Renal pelvis (tissue), 4 donors: ENCODE results near the gene MOB3A. TPM values are rescaled to one million over a fixed set of nuclear protein-coding genes. Genes with fewer than 3 reads are reported as not detected.
"Not testable (repeated sequence)": the region's sequence is repeated elsewhere in the genome, so short reads cannot be mapped to it uniquely, and the experiment has no call there.

Source experiments
- DNase-seq: peaks from one replicate; pipeline ENCODE4 v3.0.0-alpha.2; 2013
- polyA plus RNA-seq, 3 donors: library from polyadenylated mRNA; unstranded; fragments of 120-200 nt; gene quantifications; one replicate each; pipeline ENCODE4 v1.2.1, GENCODE V29; 2013; ENCODE audit not compliant: insufficient read length in 3 of 3

MOB3A gene
- polyA plus RNA-seq, 3 donors: 25.1 to 29.1 (median 26.6) TPM

DNA sequence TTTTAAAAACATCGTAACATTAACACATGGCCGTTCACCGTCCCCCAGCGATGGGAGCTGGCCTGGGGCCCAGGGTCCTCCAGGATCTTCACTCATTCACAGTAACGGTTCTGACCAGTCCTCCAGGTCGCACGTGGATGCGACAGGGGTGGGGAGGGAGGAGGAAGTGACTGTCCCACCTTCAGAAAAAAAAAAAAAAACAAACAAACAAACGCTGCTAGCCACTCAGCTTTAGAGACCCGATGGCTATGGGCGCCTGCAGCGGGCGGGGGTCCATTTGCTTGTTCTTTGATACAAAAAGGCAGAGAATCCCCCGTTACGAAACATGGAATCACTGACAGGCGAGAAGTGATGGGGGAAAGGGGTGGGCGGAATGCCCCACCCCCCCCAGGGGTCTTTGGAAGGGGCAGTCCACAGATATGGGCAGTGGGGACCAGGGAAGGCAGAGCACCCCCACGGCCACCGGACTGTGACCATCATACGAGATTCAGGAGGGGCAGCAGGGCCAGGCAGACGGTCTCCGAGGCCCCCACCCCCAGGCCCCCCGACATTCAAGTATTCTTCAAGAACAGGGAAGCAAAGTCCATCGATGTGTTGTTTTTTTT is 58.4 kb downstream of the MOB3A start:
- no peak for DNase-seq

DNA sequence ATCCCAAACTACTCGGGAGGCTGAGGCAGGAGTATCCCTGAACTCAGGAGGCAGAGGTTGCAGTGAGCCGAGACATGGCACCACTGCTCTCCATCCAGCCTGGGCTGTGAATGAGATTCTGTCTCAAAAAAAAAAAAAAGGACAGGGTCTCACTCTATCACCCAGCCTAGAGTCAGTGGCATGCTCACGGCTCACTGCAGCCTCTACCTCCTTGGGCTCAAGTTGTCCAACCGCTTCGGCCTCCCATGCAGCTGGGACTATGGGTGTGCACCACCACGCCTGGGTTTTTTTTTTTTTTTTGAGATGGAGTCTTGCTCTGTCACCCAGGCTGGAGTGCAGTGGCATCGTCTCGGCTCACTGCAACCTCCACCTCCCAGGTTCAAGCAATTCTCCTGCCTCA is 59.7 kb downstream of the MOB3A start:
- no peak for DNase-seq

DNA sequence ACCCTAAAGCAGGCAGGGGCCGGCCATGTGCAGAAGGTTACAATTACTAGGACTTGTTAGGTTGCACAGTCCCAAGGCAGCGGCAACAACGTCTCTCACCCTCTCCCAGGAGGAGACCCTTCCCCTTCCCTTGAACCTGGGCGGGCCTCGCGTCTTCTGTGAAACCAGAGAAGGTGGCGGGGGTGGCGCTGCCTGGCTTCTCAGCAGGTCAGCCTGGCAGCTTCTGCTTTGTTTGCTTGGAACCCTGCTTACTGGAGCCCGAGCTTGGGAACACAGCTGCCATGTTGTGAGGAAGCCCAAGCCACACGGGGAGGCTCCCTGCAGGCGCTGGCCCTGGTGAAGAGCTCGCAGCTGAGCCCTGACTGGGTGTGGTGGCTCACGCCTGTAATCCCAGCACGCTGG is 60.5 kb downstream of the MOB3A start:
- DNase-seq: no peak

DNA sequence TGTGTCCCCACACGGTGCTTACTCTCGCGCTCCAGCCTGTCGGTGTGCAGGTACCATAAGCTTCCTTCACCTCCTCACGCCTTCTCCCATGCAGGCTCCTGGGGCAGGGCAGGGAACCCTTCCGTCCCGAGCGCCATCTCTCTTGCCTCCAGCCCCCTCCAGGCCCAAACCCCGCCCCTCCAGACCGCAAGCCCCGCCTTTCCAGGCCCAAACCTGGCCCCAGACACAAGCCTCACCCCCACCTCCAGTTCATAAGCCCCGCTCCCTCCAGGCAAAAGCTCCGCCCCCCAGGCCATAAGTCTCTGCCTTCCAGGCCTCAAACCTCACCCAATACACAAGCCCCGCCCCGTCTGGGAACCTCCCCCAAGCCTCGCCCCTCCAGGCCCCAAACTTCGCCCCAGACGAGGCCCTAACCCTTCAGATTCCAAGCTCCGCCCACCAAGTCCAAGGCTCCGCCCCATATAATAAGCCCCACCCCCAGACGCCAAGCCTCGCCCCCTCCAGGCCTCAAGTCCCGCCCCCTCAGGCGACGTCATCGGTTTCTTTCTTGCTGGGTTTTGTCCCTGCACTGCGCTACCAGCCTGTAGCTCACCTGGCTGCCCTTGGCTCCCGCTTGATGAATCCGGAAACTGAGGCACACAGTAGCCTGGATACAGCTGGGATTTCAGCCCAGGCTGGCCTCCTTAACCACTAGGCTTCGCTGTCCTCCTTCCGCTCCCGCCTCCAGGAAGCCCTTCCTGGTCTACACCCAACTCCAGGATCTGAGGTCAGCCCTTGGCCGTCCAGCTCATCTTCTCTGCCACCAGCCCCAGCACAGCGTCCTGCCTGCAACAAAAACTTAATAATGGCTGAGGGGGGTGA is 61.2 kb downstream of the MOB3A start:
- DNase-seq: no peak

DNA sequence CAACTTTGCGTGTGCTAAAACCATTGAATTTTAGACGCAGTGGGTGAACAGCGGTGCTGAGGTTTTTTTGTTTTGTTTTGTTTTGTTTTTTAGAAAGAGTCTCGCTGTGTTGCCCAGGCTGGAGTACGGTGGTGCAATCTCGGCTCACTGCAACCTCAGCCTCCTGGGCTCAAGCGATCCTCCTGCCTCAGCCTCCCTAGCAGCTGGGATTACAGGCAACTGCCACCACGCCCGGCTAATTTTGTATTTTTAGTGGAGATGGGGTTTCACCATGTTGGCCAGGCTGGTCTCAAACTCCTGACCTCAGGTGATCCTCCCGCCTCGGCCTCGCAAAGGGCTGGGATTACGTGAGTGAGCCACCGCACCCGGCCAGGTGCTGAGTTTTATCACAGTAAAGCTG is 61.9 kb downstream of the MOB3A start:
- not testable (repeated sequence) for DNase-seq

DNA sequence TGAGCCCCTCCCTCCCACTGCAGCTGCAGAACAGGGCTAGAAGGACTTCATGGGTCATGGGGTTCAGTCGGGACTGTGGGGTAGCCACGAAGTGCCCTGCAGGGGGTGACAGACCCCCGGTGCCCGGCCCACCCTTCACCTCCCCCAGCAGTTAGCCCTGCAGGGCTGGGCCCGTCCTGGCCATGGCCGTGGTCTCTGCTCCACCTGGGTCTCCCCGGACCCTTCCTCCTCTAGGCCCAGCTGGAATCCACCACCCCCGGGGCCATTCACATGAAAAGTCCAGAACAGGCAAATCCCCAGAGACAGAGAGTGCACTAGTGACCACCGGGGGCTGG is 62.3 kb downstream of the MOB3A start:
- no peak for DNase-seq

DNA sequence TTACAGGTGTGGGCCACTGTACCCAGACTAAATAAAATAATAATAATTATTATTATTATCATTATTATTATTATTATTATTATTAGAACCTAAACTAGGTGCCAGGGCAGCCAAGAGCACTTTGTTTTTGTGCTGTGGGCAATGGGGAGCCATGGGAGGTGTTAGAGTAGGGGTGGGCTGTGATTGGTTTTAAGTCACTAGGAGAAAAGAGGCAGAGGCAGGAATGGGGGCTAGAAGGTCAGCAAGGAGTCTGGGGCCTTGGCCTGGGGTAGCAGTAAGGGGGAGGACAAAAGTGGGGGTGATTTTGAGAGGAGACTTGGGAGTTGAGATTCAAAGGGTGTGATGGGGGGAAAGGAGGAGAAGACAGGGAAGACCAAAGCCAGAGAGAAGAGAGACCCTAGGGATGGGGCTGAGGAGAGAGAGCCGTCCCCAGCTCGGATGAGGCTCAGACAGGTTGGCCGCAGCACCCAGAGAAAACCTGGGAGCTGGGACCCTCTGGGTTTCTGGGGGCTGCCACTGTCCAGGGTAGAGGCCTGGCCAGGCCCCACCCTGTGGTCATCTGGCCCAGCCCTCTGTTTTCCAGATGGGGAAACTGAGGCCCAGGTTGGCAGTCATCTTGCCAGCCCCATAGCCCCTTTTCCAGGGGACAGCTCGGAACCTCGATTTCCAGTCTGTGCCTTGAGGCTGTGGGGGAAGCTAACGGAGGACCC is 62.9 kb downstream of the MOB3A start:
- DNase-seq: no peak

DNA sequence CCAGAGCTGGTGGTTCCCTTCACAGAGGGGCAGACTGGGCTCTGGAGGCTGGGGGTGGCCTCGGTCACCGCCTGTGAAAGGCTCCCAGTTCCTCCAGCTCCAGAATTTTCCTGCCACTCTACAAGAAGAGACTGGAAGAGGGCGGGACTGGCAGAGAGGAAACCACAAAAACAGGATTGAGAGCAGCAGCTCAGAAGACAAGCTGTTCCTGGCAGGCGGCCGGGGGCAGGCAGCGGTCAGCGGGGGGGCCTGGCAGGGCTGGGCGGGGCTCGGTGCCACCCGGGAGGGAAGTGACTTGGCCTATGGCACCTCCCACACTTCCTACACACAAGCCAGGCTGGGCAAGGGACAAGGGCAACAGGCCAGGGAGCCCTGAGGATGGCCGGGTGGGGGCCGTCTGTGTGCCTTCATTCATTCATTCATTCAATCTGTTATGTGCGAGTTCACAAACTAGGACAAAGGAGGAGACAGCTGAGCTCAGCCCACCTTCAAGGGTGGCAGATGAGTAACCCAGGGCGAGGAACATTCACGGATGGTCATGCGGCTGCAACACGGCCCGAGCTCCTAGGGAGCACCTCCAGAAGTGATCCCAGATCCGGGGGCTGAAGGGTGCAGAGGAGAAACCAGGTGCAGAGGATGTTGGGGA is 63.7 kb downstream of the MOB3A start:
- DNase-seq: peak; percentile 72

DNA sequence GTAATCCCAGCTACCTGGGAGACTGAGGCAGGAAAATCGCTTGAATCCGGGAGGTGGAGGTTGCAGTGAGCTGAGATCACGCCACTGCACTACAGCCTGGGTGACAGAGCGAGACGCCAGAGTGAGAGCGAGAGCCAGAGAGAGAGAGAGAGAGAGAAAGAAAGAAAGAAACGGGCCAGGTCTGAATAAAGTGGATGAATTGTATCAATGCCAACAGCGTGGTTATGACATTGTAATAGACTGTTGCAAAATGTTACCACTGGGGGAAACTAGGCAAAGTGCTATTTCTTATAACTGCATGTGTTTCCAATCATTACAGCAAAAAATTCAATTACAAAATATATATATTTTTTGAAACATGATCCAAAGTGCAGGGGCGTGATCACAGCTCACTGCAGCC is 68.8 kb downstream of the MOB3A start:
- no peak for DNase-seq

DNA sequence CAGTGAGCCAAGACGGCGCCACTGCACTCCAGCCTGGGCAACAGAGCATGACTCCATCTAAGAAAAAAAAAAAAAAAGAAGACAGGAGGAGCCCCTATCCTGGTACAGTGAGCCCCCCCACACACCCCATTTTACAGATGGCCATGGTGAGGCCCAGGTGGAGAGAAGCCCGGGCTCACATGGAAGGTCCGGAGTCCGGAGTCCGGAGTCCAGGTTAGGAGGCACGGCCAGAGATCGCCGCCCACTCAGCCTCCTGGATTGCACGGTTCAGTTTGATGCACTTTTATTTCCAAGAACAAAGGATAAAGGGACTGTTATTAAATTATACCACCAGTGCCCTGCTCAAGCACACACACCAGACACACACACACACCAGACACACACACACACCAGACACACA is 69.4 kb downstream of the MOB3A start:
- no peak for DNase-seq

DNA sequence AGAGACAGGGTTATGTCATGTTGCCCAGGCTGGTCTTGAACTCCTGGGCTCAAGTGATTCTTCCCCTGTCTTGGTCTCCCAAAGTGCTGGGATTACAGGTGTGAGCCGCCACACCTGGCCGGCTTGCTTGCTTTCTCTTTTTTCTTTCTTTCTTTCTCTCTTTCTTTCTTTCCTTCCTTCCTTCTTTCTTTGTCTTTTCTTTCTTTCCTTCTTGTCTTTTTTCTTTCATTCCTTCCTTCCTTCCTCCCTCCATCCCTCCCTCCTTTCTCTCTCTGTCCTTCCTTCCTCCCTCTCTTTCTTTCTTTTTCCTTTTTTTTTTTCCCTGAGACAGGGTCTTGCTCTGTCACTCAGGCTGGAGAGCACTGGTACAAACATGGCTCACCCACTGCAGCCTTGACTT is 73.8 kb downstream of the MOB3A start:
- no peak for DNase-seq

DNA sequence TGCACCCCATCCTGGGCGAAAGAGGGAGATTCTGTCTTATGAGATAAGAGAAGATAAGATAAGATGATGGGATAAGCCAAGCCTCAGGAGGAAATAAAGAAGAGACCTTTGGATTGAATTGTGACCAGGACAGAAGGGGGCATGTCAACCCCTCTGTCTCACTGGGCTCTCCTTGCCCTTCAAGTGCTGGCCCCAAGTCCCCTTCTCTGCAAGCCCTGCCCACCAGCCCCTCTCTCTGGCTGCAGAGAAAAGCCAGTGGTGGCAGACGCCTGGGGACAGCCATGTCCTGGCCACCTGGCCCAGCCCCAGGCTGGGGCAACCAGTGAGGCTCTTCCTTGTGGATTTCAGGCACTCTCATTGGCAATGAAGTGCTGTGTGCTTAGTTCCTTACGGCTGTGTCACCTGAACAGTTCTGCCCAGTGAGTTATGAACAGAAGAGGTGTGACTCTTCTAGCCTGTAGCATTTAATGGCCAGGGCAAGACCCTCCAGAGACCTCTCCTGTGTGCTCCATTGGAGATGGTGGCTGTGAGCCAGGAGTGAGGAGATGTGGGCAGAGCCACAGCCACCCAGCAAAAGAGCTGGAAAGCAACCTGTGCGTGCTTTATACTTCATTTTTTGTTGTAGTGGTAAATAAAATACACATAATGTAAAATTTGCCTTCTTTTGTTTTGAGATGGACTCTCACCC is 74.5 kb downstream of the MOB3A start:
- DNase-seq: no peak

Other genes starting within 250 kb of the MOB3A start
- gene REXO1, start 247.8 kb downstream of the MOB3A start, polyA plus RNA-seq: 10 to 100 TPM; 29.2 to 35.8 (median 30.0) TPM
- 10 to 100 TPM in 2 of 3 donors, 1 to 10 TPM in 1; 7.8 to 11.7 (median 11.3) TPM for gene KLF16, start 232.7 kb downstream of the MOB3A start, polyA plus RNA-seq
- 10 to 100 TPM; 42.6 to 71.8 (median 58.8) TPM for gene ABHD17A, start 210.8 kb downstream of the MOB3A start, polyA plus RNA-seq
- gene ADAT3, start 190.9 kb downstream of the MOB3A start, polyA plus RNA-seq: 1 to 10 TPM; 3.7 to 5.5 (median 4.6) TPM
- gene SCAMP4, start 190.9 kb downstream of the MOB3A start, polyA plus RNA-seq: 100 to 1,000 TPM in 1 of 3 donors, 10 to 100 TPM in 2; 77.5 to 101 (median 96.6) TPM
- gene CSNK1G2, start 155.2 kb downstream of the MOB3A start, polyA plus RNA-seq: 10 to 100 TPM; 55.7 to 72.6 (median 70.7) TPM
- gene BTBD2, start 80.6 kb downstream of the MOB3A start, polyA plus RNA-seq: 100 to 1,000 TPM; 114 to 138 (median 114) TPM
- gene MKNK2, start 45.1 kb downstream of the MOB3A start, polyA plus RNA-seq: 10 to 100 TPM; 74.4 to 82.8 (median 81.0) TPM
- gene IZUMO4, start 589 bp upstream of the MOB3A start, polyA plus RNA-seq: 1 to 10 TPM; 6.4 to 8.9 (median 7.5) TPM
- 100 to 1,000 TPM; 116 to 131 (median 130) TPM for gene AP3D1, start 55.2 kb upstream of the MOB3A start, polyA plus RNA-seq
- gene DOT1L, start 67.6 kb upstream of the MOB3A start, polyA plus RNA-seq: 10 to 100 TPM; 27.4 to 38.3 (median 36.8) TPM
- 10 to 100 TPM; 73.7 to 92.1 (median 85.6) TPM for gene PLEKHJ1, start 140.0 kb upstream of the MOB3A start, polyA plus RNA-seq
- gene SF3A2, start 140.5 kb upstream of the MOB3A start, polyA plus RNA-seq: 10 to 100 TPM; 78.4 to 99.8 (median 85.6) TPM
- gene AMH, start 153.0 kb upstream of the MOB3A start, polyA plus RNA-seq: 1 to 10 TPM in 2 of 3 donors, under 1 TPM in 1; 0.43 to 3.5 (median 3.2) TPM
- under 1 TPM; 0.52 to 0.68 (median 0.67) TPM for gene JSRP1, start 160.1 kb upstream of the MOB3A start, polyA plus RNA-seq
- under 1 TPM; 0.04 to 0.12 (median 0.09) TPM for gene PEAK3, start 185.8 kb upstream of the MOB3A start, polyA plus RNA-seq
- under 1 TPM in 1 of 3 donors, not detected in 2; 0.09 TPM for gene LINGO3, start 211.8 kb upstream of the MOB3A start, polyA plus RNA-seq
- gene LSM7, start 232.3 kb upstream of the MOB3A start, polyA plus RNA-seq: 100 to 1,000 TPM; 107 to 121 (median 114) TPM
- 100 to 1,000 TPM in 2 of 3 donors, 10 to 100 TPM in 1; 78.5 to 136 (median 105) TPM for gene SPPL2B, start 232.4 kb upstream of the MOB3A start, polyA plus RNA-seq